Right lobe of liver (tissue), 4 donors: ENCODE results near the gene CCSER1.

Source experiments
- POLR2A ChIP-seq: fragments of 450-650 bp; IDR thresholded peaks from one replicate; pipeline ENCODE4 v1.6.1; 2017; ENCODE audit warnings: antibody characterized with exemption, mild to moderate bottlenecking
- TF ChIP-seq, protein P1 (sequence below), 4 donors: fragments of 200-600 bp in 3 of 4; fragments of 450-650 bp in 1 of 4; IDR thresholded peaks; one replicate each; pipeline versions ENCODE4 v1.5.1 to v1.8.0; 2016 to 2022; ENCODE audit warnings: antibody characterized with exemption in 4 of 4, mild to moderate bottlenecking in 2 of 4
- donor health status: DM: no; HTN: no; CAD: no.
- donor health status: DM: no; HTN: no; CAD: no.
- donor health status: DM: no; HTN: yes; CAD: no.

DNA sequence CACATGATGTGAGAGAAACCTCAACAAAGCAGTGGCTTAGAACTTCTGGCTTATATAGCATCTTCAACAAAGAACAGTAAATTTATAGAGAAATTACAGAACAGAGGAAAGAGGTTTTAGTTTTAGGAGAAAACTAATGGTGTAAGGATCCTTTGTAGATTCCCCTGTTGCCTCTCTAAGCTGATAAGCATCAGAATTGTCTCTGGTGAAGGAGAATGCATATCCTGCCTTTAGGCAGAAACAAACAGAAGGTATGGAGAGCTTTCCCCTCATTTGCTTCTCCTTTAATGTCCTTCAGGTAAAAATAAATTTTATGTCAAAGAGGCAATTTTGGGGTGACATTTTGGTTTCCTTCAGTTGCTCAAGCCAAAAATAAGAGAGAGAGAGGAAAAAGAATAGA is 625.9 kb downstream of the CCSER1 start:
- TF ChIP-seq, protein P1, sequence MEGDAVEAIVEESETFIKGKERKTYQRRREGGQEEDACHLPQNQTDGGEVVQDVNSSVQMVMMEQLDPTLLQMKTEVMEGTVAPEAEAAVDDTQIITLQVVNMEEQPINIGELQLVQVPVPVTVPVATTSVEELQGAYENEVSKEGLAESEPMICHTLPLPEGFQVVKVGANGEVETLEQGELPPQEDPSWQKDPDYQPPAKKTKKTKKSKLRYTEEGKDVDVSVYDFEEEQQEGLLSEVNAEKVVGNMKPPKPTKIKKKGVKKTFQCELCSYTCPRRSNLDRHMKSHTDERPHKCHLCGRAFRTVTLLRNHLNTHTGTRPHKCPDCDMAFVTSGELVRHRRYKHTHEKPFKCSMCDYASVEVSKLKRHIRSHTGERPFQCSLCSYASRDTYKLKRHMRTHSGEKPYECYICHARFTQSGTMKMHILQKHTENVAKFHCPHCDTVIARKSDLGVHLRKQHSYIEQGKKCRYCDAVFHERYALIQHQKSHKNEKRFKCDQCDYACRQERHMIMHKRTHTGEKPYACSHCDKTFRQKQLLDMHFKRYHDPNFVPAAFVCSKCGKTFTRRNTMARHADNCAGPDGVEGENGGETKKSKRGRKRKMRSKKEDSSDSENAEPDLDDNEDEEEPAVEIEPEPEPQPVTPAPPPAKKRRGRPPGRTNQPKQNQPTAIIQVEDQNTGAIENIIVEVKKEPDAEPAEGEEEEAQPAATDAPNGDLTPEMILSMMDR (IDR thresholded peaks at IDR 0.05): no peak
- TF ChIP-seq POLR2A: no peak
